ENCODE data around the gene C11orf65. TPM values are rescaled to one million over a fixed set of nuclear protein-coding genes. Genes with fewer than 3 reads are reported as not detected.
"Not testable (repeated sequence)": the region's sequence is repeated elsewhere in the genome, so short reads cannot be mapped to it uniquely, and the experiment has no call there.

The C11orf65 gene
- total RNA-seq, 2 donors from 2014 or later, result 0.50 to 0.64 TPM

DNA sequence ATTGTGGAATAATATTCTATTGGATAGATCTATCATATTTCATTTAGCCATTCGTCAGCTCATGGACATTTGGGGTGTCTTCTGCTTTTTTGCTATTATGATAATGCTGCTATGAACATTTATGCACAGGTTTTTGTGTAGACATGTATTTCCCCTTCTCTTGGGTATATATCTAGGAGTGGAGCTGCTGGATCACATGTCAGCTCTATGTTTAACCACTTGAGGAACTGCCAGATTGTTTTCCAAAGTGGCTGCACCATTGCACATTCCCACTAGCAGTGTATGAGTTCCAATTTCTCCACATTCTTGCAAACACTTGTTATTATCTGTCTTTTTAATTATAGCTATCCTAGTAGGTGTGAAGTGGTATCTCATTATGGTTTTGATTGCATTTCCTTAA lies 75.0 kb downstream of the C11orf65 start:
- Histone ChIP-seq H3K36me3 (no peaks in the 10 kb centered on the region), H3K9me3 (no peaks in the 10 kb centered on the region), H3K4me3 (no peak overlapping the region), H3K4me1 (no peaks in the 10 kb centered on the region), H3K27me3 (no peaks in the 10 kb centered on the region), H3K27ac (no peak overlapping the region), H3K9ac (ENCODE audit: low read depth in 2 of 2, low read length in 2 of 2) (no peak overlapping the region)
- no peak for TF ChIP-seq CTCF (IDR thresholded peaks at IDR 0.05)
- no peak for DNase-seq
- intact Hi-C loops (cut with DNase I), result no loop called here

- Histone ChIP-seq H3K4me3 (no peak overlapping the region), H3K36me3 (no peaks in the 10 kb centered on the region), H3K4me1 (no peaks in the 10 kb centered on the region), H3K27me3 (no peaks in the 10 kb centered on the region), H3K27ac (no peak overlapping the region), H3K9ac (ENCODE audit: low read depth in 2 of 2, low read length in 2 of 2) (no peak overlapping the region), H3K9me3 (no peaks in the 10 kb centered on the region)
- intact Hi-C loops (cut with DNase I), result no loop called here
- no peak for TF ChIP-seq CTCF (IDR thresholded peaks at IDR 0.05)
- no peak for DNase-seq
Measured at GRCh38 chr11:108388576-108388975, 78.8 kb downstream of the C11orf65 start.

- H3K9ac ChIP-seq (ENCODE audit: low read depth in 2 of 2, low read length in 2 of 2); H3K36me3 ChIP-seq; H3K4me3 ChIP-seq; H3K4me1 ChIP-seq; intact Hi-C loops (cut with DNase I); H3K9me3 ChIP-seq; DNase-seq; H3K27me3 ChIP-seq; H3K27ac ChIP-seq: not testable (repeated sequence)
Measured at GRCh38 chr11:108373505-108373904, 93.8 kb downstream of the C11orf65 start.

DNA sequence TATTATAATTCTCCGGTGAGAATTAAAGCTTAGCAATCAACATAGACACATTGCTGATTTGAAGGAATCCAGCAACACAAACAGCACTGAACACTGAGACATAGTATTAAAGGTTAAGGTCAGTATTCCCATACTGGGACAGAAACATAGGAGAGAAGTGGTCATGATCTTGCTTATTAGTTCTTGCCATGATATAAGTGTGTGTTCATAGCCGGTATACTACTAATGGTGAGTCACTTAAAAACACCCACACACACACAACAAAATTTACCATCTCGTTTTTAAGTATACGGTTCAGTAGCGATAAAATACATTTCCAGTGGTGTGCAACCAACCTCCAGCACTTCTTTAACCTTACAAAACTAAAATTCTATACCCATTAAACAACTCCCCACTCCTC lies 96.3 kb downstream of the C11orf65 start:
- no peak overlapping the region for H3K27ac ChIP-seq
- intact Hi-C loops (cut with DNase I), result no loop called here
- DNase-seq, result no peak
- no peaks in the 10 kb centered on the region for H3K9me3 ChIP-seq
- no peak overlapping the region for H3K4me3 ChIP-seq
- TF ChIP-seq CTCF (IDR thresholded peaks at IDR 0.05), result no peak
- no peaks in the 10 kb centered on the region for H3K36me3 ChIP-seq
- H3K27me3 ChIP-seq, result no peaks in the 10 kb centered on the region
- no peak overlapping the region for H3K9ac ChIP-seq (ENCODE audit: low read depth in 2 of 2, low read length in 2 of 2)
- no peaks in the 10 kb centered on the region for H3K4me1 ChIP-seq

GRCh38 chr11:108370315-108370714 lies 97.0 kb downstream of the C11orf65 start:
- Histone ChIP-seq H3K9ac (ENCODE audit: low read depth in 2 of 2, low read length in 2 of 2) (no peak overlapping the region), H3K4me1 (no peaks in the 10 kb centered on the region), H3K9me3 (no peaks in the 10 kb centered on the region), H3K36me3 (no peaks in the 10 kb centered on the region), H3K27ac (no peak overlapping the region), H3K4me3 (no peak overlapping the region), H3K27me3 (no peaks in the 10 kb centered on the region)
- DNase-seq, result no peak
- TF ChIP-seq CTCF (IDR thresholded peaks at IDR 0.05), result no peak
- intact Hi-C loops (cut with DNase I), result no loop called here

- TF ChIP-seq CTCF (IDR thresholded peaks at IDR 0.05), result no peak
- Histone ChIP-seq H3K9me3 (no peaks in the 10 kb centered on the region), H3K36me3 (no peaks in the 10 kb centered on the region), H3K27me3 (no peaks in the 10 kb centered on the region), H3K4me3 (no peak overlapping the region), H3K9ac (ENCODE audit: low read depth in 2 of 2, low read length in 2 of 2) (no peak overlapping the region), H3K27ac (no peak overlapping the region), H3K4me1 (no peaks in the 10 kb centered on the region)
- no peak for DNase-seq
- intact Hi-C loops (cut with DNase I), result no loop called here
Measured at GRCh38 chr11:108369064-108369463, 98.3 kb downstream of the C11orf65 start.
